ENCODE data around the gene PPP2R1B.
"Not testable (repeated sequence)": the region's sequence is repeated elsewhere in the genome, so short reads cannot be mapped to it uniquely, and the experiment has no call there.

Gene PPP2R1B

DNA sequence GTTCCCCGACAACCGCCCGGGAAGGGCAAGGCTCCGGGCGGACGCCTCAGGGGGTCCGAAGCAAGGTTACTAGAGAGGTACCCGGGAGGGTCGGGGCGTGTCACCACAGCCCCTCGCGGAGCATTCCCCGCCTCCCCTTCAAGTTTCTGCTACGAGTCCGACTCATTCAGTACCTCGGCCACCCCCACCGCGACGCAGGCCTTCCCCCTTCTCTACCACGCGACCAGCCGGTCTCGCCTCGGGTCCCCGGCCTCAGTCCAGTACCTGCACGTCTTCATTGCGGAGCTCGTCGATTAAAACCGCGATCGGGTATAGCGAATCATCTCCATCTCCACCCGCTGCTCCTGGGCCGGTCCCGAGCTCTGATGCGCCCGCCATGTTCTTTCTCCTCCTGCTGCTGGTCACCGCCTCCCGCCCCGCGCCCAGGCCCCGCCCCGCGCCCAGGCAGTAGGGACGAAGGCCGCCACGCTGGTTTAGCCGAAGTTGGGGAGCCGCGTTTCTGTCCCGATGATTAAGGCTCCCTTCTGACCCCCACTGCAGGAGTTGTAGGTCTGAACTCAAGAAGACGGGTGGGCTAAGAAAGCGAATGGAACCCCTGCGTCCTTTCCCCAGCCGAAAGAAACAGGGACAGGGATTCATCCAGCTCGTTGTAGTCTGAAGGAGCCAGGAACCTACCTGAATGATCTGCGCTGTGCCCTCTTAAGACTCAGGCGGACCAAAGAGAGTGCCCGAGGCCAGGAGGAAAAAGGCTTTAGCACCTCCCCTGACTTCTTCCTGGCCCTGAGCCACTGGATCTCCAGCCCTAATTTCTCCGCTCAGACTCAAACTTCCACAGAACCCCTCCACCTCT lies at the start of gene PPP2R1B:
Gene PPP2R1B (minus strand): TSS at position 406 of the 850 bp plus-strand sequence. CDS start 28 bp downstream, at position 378.
- DNase-seq = no peak

DNA sequence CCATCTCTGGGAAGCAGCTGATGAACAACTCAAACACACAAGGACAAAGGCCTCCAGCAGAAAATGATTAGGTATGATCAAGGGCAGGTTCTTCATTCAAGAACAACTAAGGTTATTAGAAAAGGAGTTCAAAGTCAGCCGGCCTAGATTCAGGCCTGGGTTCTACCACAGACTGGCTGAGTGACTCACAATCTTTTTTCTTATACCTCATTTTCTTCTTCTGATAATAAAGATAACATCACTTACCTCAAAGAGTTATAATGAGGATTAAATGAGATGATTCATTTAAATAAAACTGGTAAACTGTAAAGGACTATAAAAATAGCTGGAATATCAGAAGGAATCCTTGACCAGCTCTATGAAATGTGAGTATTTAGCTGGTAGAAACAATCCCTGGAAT lies 49.3 kb upstream of the PPP2R1B start:
- DNase-seq = no peak

DNA sequence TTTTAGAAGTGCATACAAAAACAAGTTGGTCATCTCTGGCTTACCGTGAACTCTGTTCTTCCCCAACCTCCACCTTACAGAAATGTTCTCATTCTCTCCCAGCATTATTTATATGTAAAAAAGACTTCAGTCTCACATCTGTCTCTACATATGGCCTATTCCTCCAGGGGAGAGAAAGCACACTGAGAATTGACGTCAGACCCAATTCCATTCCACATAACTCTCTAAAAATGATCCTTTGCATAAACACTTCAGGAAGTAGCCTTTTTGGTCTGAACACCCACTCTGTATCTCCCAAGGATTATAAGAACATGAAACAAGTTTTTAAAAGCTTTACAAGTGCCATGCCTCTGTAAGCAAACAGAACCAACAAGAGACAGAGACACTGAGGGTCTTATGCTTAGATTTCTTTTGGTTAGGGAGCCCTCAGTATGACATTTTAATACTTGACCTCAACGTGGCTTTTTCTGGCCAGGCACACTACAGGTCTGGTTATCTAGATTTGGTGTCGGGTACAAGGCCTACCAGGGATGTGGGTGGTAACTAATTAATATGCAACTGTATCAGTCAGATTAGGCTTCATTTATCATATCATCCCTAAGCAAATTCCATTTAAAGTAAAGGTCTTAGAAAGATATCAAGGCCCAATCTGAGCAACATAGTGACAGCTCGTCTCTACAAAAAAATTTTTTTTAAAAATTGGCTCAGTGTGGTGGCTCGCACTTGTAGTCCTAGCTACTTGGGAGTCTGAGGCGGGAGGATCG lies 48.5 kb upstream of the PPP2R1B start:
- DNase-seq = peak; percentile 20

DNA sequence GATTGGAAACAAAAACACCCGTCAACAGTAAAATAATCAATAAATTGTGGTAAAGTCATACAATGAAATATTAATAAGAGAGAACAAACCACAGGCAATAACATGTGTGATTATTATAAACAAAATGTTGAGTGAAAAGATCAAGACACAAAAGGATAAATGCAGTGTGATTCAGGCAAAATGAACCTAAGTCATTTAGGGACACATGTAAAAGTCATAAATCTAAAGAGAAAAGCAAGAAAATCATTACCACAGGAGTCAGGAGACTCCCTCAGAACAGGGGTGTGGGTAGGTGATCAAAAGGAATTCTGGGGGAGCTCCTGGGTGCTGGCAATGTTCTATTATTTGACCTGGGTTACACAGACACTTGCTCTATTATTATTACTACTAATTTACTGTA lies 47.9 kb upstream of the PPP2R1B start:
- DNase-seq = no peak

DNA sequence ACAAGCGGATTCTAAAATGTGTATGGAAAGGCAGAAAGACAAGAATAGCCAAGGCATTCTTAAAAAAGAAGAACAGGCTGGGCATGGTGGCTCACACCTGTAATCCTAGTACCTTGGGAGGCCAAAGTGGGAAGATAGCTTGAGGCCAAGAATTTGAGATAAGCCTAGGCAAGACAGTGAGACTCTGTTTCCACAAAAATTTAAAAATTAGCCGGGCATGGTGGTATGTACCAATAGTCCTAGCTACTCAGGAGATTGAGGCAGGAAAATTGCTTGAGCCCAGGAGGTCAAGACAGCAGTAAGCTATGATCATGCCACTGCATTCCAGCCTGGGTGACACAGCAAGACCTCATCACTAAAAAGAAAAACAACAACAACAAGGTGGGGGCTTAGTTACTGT lies 46.0 kb upstream of the PPP2R1B start:
- DNase-seq = no peak

DNA sequence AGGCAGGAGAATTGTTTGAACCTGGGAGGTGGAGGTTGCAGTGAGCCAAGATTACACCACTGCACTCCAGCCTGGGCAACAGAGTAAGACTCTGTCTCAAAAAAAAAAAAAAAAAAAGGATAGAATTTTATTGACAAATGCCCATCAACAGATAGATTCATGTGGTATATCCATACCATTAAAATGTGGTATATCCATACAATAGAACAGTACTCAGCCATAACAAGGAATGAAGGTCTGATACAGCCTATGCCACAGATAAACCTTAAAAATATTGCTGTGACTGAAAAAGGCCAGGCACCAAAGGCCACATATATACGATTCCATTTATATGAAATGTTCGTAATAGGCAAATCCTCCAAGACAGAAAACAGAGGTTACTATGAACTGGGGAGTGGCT lies 45.3 kb upstream of the PPP2R1B start:
- no peak for DNase-seq

DNA sequence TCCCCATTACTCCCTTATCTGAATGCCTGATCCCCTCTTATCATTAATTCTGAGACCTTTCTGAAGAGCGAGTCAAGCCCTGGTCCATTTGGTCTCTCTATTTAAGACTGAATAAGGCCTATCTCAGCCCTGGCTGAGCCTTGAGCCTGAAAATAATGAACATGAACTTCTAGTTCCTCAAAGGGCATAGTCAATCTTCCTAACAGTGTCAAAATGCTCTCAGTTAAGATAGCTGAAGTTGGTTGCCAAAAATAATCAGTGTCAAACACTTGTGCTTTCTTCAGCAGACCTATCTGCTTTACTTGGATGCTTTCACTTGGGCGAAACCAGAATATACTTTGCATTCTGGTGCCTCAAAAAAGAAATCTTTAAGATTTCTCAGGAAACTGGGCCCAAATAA lies 42.6 kb upstream of the PPP2R1B start:
- no peak for DNase-seq

DNA sequence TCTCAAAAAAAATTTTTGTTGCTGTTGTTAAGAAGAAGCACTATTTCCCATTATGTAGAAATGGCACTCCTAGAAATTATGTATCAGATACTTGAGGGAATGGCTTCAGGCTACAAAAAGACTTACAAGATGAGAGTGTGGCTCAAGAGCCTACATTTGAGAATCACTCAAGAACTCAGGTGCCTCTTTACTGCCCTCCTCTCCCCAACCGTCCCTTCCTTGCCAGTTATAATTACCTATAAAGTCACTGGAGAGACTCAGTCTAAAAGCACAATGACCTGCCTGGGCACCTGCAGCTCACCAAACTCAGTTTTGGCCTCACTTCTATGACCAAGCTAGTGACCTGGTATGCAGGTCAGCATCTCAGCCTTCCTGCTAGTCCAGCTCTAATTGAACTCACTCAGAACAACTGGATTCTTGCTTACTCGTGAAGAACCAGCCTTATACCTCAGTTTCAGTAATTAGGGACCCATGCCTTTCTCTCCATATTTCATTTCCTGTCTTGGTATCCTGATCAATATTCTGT lies 41.9 kb upstream of the PPP2R1B start:
- no peak for DNase-seq

DNA sequence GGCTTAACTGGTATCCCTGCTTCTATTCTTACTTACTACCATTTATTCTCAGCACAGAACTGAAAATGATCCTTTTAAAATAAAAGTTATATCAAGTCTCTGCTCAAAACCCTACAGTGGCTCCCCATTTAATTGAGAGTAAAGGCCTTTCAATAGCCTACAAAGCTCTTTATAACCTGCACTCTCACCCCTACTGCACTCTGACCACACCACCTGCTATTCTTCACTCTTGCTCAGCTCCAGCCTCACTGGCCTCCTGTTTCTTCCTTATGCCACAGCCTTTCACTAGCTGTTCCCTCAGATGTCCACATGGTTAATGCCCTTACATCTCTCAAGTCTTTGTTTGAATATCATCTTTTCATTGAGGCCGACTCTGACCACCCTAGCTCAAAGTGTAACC lies 40.9 kb upstream of the PPP2R1B start:
- no peak for DNase-seq

DNA sequence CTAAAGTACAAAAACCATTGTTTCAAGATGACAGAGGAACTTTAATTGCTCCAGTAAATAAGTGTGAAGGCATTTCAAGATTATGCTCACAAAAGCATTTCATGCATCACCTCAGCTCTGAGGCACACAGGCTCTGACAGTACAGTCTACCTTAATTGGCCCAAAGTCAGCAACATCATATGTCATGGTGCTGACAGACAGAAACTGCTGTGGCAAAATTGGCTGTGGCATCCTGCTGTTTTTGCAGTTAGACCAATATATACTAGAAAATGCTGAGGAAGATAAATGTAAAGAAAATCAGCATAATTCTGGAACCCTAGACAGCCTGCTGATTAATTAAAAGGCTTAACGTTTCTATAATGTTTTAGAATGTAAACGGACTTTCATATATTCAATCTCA lies 34.9 kb upstream of the PPP2R1B start:
- no peak for DNase-seq

DNA sequence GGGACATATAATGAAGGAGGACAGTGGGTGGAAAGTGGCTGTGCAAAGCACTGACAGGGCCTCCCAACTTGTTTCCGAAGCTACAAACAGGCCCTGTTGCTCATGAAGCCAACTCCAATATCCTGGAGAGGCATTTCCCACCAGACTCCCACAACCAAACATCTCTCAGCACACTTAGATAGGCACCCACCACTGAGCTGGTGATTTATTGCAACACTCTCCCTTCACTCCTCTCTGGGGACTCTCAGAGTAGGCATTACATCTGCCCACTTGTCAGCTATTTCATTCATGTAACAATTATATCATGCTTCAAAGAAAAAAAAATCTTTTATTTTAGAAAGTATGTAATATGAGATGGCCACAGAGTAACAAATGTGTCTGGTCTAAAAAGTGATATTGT lies 32.1 kb upstream of the PPP2R1B start:
- DNase-seq = no peak

DNA sequence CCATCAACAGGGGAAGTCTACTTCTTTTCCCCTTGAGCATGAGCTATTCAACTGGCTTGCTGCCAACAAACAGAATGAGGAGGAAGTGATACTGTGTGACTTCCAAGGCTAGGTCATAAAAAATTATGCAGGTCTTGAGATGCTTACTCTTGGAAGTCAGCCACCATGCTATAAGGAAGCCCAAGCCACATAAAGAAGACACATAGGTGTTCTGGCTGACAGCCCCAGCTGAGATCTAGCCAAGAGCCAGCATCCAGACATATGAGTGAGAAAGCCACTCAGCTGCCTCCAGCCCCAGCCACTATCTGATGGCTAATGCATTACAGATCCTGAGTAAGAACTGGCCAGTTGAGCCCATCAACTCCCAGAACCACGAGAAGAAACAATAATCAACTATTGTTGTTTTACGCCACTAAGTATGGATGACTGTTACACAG lies 31.0 kb upstream of the PPP2R1B start:
- no peak for DNase-seq

DNA sequence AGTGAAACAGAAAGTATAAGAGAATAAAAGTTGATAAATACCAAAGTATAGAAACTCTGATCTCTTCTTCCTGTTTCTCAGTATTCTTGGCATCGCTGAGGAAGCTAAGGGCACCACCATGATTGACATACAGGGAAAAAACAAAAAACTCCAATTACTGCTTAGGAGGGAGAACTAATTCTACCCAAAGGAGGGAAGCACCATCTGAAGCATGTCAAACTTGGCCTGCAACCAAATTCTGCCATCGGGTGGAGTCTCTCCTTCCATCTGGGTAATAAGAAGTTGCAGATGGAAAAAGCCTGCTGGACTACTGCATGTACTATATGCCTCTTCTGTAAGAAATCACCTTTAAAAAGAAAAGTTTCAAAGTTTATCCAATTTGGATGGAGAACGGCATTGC lies 30.5 kb upstream of the PPP2R1B start:
- no peak for DNase-seq

DNA sequence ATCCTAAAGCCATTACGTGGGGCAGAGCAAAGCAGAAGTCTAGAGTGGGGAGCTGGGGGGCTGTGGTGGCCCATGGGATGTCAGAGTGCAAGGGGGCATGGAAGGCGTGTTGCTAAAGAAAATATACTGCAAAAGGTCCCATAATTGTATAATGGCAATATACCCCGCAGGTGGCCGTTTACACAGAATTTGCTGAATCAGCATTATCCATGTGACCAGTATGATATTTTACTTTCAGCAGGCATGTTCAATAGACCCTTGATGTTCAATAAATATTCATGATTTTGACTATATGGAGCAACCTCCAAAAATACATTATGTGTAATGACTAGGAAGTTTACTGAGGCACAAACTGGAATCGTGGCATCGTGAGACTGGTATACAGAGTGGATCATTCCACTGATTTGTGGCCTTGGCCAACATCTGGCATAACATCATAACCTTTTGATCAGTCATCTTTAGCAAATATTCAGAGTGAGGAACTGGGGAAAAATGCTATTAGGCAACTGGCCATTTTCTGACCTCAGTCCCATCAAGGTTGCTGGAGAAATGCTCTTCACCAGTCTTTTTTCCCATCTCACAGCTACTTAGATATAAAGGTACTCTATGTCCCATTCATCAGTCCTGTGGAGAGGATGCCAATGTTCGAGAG lies 29.3 kb upstream of the PPP2R1B start:
- DNase-seq = no peak

DNA sequence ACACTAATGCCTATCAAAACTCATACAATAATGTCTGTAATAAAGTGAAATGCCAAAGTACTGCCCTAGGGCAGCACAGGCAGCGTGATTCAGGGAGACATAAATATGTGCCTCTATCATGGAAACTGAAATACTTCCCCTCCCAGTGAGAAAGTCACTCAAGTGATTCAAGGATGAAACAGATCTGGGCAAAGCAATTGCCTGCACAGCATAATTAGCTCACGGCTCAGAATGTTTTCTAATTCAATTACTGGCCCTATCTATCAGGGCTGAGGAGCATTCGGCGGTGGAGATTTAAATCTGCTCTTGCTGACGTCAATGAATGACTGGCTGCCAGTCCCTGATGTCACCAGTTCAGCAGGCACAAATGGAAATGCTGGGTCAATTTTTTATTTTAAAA lies 27.7 kb upstream of the PPP2R1B start:
- no peak for DNase-seq

DNA sequence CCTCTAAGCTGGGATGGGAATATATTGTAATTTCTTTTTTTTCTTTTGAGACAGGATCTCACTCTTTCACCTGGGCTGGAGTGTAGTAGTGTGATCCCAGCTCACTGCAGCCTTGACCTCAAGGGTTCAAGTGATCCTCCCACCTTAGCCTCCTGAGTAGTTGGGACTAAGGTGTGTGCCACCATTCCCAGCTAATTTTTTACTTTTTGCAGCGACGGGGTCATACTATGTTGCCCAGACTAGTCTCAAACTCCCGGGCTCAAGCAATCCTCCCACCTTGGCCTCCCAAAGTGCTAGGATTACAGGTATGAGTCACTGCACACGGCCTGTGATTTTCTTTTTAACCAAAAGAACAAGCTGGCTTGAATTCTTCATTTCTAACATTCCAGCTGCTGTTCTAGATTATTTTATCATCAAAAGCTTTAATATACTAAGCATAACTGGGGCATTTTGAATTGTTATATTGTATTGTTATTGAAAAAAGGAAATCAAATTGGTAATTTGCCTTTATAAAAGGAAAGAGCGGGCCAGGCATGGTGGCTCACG lies 26.8 kb upstream of the PPP2R1B start:
- DNase-seq = no peak

DNA sequence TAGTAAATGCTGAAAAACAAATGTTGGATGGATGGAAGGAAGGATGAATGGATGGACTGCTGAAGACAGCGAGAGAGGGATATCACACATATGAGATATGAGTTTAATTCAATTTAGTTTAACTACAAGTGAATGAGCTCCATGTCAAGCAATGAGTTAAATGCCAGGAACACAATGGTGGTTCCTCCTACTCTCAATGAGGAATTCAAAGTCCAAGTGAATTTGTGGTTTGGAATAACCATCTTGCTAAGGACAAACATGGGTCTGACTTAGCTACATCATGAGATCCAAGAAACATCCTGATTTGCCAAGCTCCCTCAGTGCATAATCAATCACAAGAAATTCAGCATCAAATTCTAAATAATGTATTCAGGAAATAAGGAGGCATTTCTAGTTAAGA lies 26.1 kb upstream of the PPP2R1B start:
- DNase-seq = no peak

DNA sequence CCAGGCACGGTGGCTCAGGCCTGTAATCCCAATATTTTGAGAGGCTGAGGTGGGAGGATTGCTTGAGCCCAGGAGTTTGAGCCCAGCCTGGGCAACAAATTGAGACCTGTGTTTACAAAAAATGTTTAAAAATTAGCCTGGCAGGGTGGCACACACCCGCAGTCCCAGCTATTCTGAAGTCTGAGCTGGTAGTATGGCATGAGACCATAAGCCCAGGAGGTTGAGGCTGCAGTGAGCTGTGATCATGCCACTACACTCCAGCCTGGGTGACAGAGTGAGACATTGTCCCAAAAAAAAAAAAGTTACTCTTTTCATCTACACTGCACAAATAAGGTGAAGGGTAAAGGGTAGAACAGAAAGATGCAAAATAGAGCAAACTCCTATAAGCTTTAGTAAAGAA lies 22.3 kb upstream of the PPP2R1B start:
- no peak for DNase-seq

DNA sequence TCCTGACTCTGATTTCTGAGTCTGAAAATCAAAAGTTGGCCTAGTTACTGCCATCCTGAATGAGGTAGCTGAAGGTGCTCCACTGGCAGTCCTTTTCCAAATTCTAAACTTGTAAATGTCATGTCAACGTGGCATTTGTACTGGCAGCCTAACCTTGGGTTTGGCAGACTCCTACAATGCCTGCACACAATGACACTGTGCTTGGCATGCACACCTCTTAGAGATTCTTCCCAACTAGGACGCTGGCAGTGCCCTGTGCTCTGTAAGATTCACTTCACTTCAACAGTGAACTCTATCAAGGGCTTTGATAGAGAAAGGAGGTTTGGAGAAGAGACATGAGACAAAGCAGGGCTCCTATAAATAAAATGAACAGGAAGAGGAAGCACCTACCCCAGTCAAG lies 21.9 kb upstream of the PPP2R1B start:
- DNase-seq = peak; percentile 10

DNA sequence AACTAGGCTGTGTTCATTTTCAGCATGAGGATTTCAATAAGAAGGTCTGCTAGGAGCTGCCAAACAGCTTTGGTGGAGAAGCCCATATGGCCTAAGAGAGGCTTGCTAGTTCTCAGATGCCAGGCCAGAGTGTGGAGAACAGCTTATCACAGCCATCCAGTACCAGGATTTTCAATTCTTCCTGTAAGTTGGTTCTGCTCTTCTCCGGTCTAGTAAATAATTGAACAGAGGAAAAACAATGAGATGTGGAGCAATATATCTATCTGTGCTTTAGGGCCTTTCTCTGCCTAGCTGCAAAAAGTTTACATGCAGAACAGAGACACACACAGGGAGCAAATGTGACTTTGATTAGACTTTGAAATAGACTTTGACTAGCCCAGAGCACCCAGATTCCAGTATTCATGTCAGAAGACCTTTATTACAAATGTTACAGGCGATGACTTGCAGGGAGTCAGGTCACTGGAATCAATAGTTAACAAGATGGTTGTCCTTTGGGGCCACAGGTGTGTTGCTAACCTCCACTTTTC lies 19.8 kb upstream of the PPP2R1B start:
- DNase-seq = no peak

DNA sequence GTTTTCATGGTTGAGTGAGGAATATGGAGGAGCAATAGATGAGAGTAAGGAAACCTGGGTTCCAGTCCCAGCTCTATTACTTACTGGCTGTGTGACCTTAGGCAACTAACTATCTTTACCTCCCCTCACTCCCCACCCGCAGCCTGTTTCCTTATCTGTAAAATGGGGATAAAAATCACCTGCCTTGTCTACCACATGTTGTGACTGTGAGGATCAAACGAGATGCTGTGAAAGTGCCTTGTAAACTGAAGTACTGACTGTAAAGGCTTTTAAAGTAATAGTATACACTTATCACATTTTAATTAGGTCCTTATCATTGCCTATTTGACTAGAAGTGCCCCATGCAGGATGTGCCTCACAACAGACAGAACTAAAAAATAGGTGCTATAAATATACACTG lies 18.9 kb upstream of the PPP2R1B start:
- DNase-seq = no peak

DNA sequence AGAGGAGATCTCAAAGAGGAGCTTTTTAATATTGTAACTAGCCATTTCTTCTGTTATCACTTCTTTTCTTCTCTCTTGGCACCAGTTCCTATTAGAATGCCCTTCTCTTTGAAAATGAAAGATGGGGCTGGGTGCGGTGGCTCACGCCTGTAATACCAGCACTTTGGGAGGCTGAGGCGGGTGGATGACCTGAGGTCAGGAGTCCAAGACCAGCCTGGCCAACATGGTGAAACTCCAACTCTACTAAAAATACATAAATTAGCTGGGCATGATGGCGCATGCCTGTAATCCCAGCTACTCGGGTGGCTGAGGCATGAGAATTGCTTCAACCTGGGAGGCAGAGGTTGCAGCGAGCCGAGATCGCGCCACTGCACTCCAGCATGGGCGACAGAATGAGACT lies 18.1 kb upstream of the PPP2R1B start:
- DNase-seq = not testable (repeated sequence)
